ENCODE data around the gene RAD51B. TPM values are rescaled to one million over a fixed set of nuclear protein-coding genes. Genes with fewer than 3 reads are reported as not detected.

Gene RAD51B
- total RNA-seq, 6 experiments from 2014 or later, result 2.7 to 5.8 (median 4.3) TPM

GRCh38 chr14:68770553-68771286, 951.1 kb downstream of the RAD51B start:
- ATAC-seq (no peak), DNase-seq (no peak)
- Histone ChIP-seq H3K4me1 (no peaks in the 10 kb centered on the region), H3K9me3 (no peaks in the 10 kb centered on the region), H3K36me3 (no peaks in the 10 kb centered on the region), H3K27me3 (no peaks in the 10 kb centered on the region), H3K27ac (peak overlapping the region in 1 of 3 donors; percentile 26), H3K4me3 (no peak overlapping the region)
- intact Hi-C loops (cut with DNase I), result loop anchor here in 1 of 2 donors (10.0 kb wide), 1 partner anchor 46 kb away; no protein-coding TSS in a partner anchor
- WGBS (ENCODE audit: insufficient coverage, low coverage, low lambda C conversion rate, missing lambda C conversion rate), result 71% methylated on average over 6 of the region's 11 CpGs
- no peak for TF ChIP-seq POLR2A (IDR thresholded peaks at IDR 0.05)
- TF ChIP-seq CTCF (IDR thresholded peaks at IDR 0.05), result no peak

- peak; percentile 59 to 76 (median 72) for ATAC-seq
- intact Hi-C loops (cut with DNase I), result loop anchor here in 1 of 2 donors (10.0 kb wide), 1 partner anchor 47 kb away; no protein-coding TSS in a partner anchor
- Histone ChIP-seq H3K27me3 (no peaks in the 10 kb centered on the region), H3K36me3 (no peaks in the 10 kb centered on the region), H3K9me3 (no peaks in the 10 kb centered on the region), H3K4me1 (no peaks in the 10 kb centered on the region), H3K27ac (peak overlapping the region; percentile 26 to 43 (median 40)), H3K4me3 (no peak overlapping the region)
- DNase-seq, result peak in 1 of 3 donors; percentile 47
- WGBS (ENCODE audit: insufficient coverage, low coverage, low lambda C conversion rate, missing lambda C conversion rate), result 42% methylated on average over 4 of the region's 10 CpGs
- no peak for TF ChIP-seq POLR2A (IDR thresholded peaks at IDR 0.05)
- no peak for TF ChIP-seq CTCF (IDR thresholded peaks at IDR 0.05)
Measured at GRCh38 chr14:68771631-68772030, 952.1 kb downstream of the RAD51B start.

DNA sequence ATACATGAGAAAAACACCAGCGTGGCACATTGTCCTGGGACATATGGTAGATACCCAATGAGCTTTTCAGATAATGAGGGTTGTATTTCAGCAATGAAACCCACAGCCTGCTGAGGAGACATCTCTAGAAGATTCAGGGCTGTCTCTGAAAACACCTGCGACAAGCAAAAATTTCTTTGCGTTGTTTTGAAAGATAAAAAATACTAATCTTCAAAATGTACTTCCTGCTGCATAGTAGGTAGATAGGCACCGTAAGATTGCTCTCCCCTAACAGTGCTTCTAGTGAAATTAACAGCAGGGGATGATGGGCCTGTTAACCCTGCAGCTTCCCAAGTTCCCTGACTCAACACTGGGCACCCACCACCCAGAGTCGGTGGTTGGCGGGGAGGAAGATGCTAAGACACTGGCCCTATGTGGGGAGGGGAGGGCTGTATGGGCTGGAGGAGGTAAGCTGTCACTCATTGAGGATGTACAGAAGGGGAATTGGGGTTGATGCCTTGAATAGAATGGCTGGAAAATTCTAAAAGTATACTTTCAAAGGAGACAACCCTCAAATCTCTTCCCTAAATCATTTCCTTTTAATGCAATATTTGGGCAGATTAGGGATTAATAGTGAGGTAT, 953.3 kb downstream of the RAD51B start:
- H3K27me3 ChIP-seq, result no peaks in the 10 kb centered on the region
- peak overlapping the region in 2 of 3 donors; percentile 40 to 43 for H3K27ac ChIP-seq
- no peak for TF ChIP-seq POLR2A (IDR thresholded peaks at IDR 0.05)
- no peak for TF ChIP-seq CTCF (IDR thresholded peaks at IDR 0.05)
- DNase-seq (no peak), ATAC-seq (no peak)
- WGBS (ENCODE audit: insufficient coverage, low coverage, low lambda C conversion rate, missing lambda C conversion rate), result 78% methylated on average over 6 of the region's 6 CpGs
- H3K9me3 ChIP-seq, result no peaks in the 10 kb centered on the region
- intact Hi-C loops (cut with DNase I), result loop anchor here in 1 of 2 donors (10.0 kb wide), 1 partner anchor 48 kb away; no protein-coding TSS in a partner anchor
- H3K4me1 ChIP-seq, result no peaks in the 10 kb centered on the region
- no peak overlapping the region for H3K4me3 ChIP-seq
- H3K36me3 ChIP-seq, result no peaks in the 10 kb centered on the region

DNA sequence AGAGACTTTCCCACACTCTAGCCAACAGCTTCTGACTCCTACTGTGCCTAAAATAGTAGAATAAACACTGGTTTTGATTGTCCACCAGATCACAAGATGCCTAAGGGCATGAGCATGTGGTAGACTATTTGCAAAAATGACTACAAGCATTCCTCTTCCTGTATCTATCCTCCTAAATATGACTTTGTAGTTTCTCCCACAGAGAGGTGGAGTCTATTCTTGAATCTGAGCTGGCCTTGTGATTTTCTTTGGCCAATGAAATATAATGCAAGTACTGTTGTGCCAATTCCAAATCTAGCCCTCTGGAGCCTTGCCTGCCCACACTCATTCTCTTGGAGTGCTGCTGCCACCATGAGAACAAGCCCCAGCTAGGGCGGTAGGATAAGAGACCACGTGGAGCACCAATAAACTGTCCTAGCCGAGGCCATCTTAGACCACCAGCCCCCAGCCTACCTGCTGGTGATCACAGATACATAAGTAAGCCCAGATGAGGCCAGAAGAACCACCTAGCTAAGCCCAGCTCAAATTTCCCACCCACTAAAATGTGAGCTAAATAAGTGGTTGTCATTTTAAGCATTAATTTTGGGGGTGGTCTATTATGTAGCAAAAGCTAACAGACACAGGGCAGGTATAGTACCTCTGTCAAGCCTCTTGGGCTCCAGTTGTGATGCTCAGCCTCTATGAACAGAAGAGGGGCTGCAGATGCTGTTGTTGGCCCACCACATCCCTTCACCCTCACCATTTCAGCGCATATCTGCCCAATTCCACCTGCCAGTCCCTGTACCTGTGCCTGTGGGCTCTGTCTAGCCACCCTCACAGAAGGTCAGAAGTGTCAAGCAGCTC, 955.4 kb downstream of the RAD51B start:
- peak in 1 of 3 donors; percentile 41 for DNase-seq
- no peak overlapping the region for H3K27ac ChIP-seq
- no peaks in the 10 kb centered on the region for H3K27me3 ChIP-seq

More for the DNA sequence above, 955.4 kb downstream of the RAD51B start:
- 40% methylated on average over 1 of the region's 4 CpGs for WGBS (ENCODE audit: insufficient coverage, low coverage, low lambda C conversion rate, missing lambda C conversion rate)
- ATAC-seq, result peak; percentile 17 to 49 (median 32)
- Histone ChIP-seq H3K4me1 (peaks cover 0 to 7% (median 0%) of the 10 kb centered on the region in 4 donors), H3K9me3 (no peaks in the 10 kb centered on the region), H3K4me3 (no peak overlapping the region), H3K36me3 (no peaks in the 10 kb centered on the region)
- intact Hi-C loops (cut with DNase I), result loop anchor here in 1 of 2 donors (10.0 kb wide), 1 partner anchor 50 kb away; no protein-coding TSS in a partner anchor
- no peak for TF ChIP-seq CTCF (IDR thresholded peaks at IDR 0.05)
- TF ChIP-seq POLR2A (IDR thresholded peaks at IDR 0.05), result no peak
